HG02852 (cell line): Measurements from ENCODE around the gene NRROS.

ENCODE experiments used
- ATAC-seq: cut with Tn5 transposase; IDR thresholded peaks from one replicate; pipeline ENCODE4 v1.9.1; 2021; ENCODE audit warnings: mild to moderate bottlenecking, moderate library complexity; ENCODE audit not compliant: unreplicated experiment

The NRROS gene

DNA sequence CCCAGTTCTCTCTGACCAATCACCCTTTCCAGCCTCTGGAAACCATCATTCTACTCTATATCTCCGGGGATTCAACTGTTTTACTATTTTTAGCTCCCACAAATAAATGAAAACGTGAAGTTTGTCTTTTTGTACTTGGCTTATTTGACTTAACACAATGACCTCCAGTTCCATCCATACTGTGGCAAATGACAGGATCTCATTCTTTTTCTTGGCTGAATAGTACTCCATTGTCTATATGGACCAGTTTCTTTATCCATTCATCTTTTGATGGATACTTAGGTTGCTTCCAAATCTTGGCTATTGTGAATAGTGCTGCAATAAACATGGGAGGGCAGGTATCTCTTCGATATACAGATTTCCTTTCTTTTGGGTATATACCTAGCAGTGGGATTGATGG lies 34.1 kb downstream of the NRROS start:
- no peak for ATAC-seq

- ATAC-seq: no peak
These were observed 37.9 kb downstream of the NRROS start for GRCh38 chr3:196677353-196677752.

GRCh38 chr3:196677931-196678330 lies 38.4 kb downstream of the NRROS start:
- ATAC-seq: no peak

- ATAC-seq: peak; percentile 89
These were observed 45.3 kb downstream of the NRROS start for GRCh38 chr3:196684548-196685407.

DNA sequence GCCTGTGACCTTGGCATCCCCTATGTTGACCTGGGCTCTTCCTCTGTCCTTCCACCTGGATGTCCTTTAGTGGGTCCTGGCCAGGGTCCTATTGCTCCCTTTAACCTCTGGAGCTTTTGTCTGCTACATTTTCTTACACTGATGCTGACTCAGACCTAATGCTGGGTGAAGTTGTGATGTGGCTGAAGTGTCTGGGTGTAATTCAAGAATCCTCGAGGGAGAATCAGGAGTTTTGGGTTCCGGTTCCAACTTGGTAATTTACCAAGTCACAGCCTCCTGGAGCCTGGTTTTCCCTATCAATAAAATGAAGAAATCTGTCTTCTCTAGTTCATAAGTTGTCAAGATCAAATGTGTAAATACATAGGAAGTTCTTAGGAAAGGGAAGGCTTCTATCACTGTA lies 46.9 kb downstream of the NRROS start:
- ATAC-seq: no peak

DNA sequence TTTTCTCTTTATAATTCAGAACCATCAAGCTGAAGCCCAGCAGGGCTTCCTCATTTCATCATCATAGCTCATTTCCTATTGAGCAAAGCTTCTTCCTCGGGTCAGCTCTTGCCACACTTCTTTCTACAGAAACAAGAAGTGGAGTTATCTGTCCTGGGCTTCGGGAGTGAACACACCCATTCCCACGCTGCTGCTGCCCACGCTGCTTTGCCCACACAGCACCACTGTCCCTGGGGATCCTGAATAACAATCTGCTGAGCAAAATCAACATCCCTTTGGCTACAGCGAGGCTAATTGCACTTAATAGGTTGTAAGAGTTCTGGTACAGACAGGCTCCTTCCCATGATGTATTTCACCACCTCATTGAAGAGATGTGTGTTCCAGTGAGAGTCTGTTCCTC lies 48.9 kb downstream of the NRROS start:
- no peak for ATAC-seq

GRCh38 chr3:196689941-196690660 lies 50.6 kb downstream of the NRROS start:
- ATAC-seq: no peak

GRCh38 chr3:196691386-196691785 lies 51.9 kb downstream of the NRROS start:
- no peak for ATAC-seq

DNA sequence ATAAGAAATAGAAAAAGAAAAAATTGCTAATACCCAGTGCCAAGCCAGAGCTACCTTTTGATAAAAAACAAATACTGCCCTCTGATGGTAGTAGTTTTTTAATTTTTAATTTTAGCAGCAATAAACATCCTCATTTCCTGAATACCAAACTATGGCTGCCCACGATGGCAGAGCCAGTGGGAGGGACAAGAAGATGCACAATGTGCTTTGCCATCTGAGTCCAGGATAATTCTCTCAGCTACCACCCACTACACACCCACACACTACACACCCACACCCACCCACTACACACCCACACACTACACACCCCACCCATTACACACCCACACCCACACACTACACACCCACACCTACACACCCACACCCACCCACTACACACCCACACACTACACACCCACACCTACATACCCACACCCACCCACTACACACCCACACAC lies 54.7 kb downstream of the NRROS start:
- ATAC-seq: no peak

GRCh38 chr3:196694941-196695848 lies 55.7 kb downstream of the NRROS start:
- no peak for ATAC-seq

GRCh38 chr3:196695849-196696226 lies 56.3 kb downstream of the NRROS start:
- no peak for ATAC-seq

DNA sequence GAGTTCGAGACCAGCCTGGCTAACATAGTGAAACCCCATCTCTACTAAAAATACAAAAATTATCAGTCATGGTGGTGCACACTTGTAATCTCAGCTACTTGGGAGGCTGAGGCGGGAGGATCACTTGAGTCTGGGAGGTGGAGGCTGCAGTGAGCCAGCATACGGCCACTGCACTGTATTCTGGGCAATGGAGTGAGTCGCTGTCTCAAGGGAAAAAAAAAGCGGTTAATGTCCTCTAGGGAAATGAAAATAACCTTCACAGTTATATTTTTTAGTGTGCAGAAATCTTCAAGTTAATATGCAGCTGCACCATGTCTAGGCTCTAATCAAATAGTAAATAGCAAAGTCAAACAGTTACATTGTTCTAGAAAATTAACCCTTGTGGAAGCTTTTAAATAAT lies 57.8 kb downstream of the NRROS start:
- ATAC-seq: no peak

GRCh38 chr3:196699749-196700148 lies 60.3 kb downstream of the NRROS start:
- ATAC-seq: no peak

DNA sequence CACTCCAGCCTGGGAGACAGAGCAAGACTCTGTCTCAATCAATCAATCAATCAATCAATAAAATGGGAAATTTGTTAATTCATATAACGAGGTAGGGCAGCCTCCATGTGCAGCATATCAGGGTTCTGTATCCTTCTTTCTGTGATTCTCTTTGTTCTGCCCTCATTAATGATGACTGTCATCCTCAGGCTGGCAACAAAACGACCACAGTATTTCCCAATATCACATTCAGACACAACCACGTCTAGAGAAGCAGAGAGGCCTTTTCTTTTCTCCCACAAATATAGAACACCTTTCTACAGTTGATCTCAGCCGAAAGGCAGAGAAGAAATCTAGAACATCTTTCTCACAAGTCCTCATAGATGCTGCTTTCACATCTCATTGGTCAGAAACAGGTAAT lies 61.3 kb downstream of the NRROS start:
- ATAC-seq: no peak

GRCh38 chr3:196706327-196706726 lies 66.8 kb downstream of the NRROS start:
- no peak for ATAC-seq

DNA sequence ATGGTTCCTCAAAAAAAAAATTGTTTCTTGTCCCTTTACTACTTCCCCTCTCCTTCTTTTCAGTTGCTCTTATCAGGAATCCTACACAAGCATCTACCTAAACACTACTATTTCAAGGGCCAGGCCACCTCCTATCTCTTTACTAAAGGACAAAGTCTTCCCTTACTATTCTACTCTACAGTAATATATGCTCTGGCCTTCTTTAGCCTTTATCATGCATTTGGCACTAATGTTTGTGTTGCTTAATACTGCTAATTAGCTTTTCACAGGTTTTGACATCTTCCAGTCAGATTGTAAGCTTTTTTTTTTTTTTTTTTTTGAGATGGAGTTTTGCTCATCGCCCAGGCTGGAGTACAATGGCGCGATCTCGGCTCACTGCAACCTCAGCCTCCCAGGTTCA lies 67.2 kb downstream of the NRROS start:
- no peak for ATAC-seq

- ATAC-seq: no peak
These were observed 68.1 kb downstream of the NRROS start for GRCh38 chr3:196707566-196707965.

DNA sequence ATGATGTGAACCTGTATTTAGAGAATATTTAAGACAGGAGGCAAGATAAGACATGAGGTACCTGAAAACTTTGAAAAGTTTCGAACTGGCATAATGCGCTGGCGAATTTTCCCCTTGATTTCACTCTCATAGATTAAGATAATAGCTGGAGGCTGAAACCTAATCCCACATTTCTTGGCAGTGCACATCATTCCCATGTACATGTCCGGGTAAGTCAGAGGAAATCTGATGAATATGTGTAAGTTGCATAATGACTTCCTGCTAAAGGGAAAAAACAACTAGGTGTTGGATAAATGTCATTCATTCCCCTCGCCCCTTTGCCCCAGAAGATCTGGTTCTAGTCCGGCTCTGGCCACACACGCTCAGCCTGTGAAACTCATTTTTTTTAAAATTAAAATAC lies 69.0 kb downstream of the NRROS start:
- ATAC-seq: no peak
